Stimulated activated CD4-positive, alpha-beta T cell treated with anti-CD3 and anti-CD28 coated beads, Interleukin-4, amount 100 ng/mL, for 1 hour (primary cell): ENCODE results near the gene FPGS.
A peak's percentile ranks its signal among the peaks of the same experiment; 100 is the strongest.
"Not testable (repeated sequence)": the region's sequence is repeated elsewhere in the genome, so short reads cannot be mapped to it uniquely, and the experiment has no call there.

Source experiments
- DNase-seq: peaks from one replicate; pipeline ENCODE4 v3.0.0-alpha.2; 2020

Gene FPGS

DNA sequence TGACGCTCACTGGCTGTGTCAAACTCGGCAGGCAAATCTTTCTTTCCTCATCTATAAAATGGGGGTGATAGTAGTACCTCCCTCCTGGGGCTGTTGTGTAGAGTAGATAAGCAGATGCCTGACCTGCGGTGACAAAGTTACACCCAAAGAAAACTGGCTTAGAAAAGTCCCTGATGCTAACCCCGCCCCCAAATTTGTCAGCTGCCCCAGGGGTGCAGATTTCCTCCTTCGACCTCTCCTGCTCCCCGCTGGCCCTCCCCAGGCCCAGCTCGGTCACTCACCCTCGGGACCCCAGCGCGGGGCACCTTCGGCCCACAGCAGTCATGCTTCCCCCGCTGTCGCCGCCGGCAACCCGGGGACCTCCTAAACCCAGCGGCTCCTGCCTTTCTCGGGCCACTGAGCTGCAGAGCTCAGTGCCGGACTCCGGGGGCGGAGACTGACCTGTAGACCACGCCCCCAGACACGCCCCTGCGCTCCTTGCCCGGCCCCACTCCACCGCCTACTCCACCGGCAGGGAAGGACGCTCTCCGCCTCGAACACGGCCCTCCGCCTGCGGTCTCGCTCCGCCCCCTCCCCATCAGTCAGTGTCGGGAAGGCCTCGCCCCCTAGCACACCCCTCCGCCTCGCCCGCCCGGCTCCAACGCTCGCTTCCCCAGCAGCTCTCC is 31.6 kb upstream of the FPGS start:
- DNase-seq = peak; percentile 95

- no peak for DNase-seq
Measured at GRCh38 chr9:127771570-127772189, 31.0 kb upstream of the FPGS start.

- DNase-seq = no peak
Measured at GRCh38 chr9:127772603-127773002, 30.1 kb upstream of the FPGS start.

GRCh38 chr9:127773272-127773671 is 29.4 kb upstream of the FPGS start:
- no peak for DNase-seq

- DNase-seq = no peak
Measured at GRCh38 chr9:127773981-127774380, 28.7 kb upstream of the FPGS start.

DNA sequence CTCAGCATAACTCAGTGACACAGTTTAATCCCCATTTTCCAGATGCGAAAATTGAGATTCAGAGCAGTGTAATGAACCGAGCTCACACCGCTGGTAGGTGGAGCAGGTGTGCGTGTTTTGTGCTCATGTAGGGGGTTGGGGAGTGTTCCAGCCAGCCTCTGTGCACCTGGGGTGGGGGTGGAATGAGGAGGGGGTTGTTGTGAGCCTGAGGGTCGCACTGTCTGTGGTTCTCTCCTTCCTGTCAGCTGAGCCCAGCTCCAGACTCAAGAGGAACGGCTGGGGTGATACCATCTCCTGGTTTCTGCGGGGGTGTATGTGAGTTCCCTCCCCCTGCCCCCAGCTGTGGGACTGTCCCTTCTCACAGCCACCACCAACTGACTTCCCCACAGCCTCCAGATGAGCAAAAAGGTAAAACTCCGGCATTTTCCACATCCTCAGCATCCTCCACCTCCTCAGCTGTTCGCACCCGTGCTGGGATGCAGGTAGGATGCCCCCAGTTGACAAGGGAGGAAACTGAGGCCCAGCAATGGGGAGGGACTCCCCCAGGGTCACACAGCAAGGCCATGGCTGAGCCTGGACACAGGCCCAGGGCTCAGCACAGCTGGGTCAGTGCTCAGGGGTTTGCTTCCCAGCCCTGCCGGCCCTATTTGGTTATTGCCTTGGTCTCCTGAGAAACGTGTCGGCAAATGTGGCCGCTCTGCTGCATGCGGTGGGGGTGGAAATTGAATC is 26.3 kb upstream of the FPGS start:
- DNase-seq = peak; percentile 70

DNA sequence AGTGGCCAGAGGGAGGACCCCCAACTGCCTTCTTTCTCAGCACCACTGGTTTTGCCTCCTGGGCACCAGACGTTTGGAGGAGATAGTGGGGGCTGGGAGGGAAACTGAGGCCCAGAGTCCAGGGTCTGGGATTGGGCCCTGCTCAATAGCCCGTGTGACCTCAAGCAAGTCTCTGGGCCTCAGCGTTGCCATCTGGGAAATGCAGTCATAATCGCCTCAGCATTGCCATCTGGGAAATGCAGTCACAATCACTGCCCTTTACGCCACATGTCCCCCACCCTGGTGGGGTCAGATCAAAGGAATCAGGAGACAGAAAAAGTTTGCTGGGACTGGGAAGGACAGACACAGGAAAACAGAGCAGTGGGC is 25.8 kb upstream of the FPGS start:
- DNase-seq = no peak

DNA sequence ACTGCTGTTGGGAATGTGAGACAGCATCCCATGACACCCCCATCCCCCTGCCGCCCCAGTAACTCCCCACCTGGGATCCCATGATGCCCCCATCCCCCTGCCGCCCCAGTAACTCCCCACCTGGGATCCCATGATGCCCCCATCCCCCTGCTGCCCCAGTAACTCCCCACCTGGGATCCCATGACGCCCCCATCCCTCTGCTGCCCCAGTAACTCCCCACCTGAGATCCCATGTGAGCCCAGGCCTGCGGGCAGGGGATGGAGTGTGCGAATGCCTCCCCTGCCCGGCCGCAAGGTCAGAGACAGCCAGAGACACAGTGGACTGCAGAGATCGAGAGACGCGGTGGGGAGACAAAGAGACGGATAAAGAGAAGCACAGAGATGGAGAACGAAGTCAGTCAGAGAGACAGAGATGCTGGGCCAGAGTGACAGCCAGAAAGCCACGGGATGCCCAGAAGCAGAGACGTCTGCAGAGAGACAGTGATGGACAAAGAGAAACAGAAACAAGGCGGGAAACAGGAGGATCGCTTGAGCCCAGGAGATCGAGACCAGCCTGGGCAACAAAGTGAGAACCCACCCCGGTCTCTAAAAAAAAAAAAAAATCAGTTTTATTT is 25.2 kb upstream of the FPGS start:
- DNase-seq = no peak

DNA sequence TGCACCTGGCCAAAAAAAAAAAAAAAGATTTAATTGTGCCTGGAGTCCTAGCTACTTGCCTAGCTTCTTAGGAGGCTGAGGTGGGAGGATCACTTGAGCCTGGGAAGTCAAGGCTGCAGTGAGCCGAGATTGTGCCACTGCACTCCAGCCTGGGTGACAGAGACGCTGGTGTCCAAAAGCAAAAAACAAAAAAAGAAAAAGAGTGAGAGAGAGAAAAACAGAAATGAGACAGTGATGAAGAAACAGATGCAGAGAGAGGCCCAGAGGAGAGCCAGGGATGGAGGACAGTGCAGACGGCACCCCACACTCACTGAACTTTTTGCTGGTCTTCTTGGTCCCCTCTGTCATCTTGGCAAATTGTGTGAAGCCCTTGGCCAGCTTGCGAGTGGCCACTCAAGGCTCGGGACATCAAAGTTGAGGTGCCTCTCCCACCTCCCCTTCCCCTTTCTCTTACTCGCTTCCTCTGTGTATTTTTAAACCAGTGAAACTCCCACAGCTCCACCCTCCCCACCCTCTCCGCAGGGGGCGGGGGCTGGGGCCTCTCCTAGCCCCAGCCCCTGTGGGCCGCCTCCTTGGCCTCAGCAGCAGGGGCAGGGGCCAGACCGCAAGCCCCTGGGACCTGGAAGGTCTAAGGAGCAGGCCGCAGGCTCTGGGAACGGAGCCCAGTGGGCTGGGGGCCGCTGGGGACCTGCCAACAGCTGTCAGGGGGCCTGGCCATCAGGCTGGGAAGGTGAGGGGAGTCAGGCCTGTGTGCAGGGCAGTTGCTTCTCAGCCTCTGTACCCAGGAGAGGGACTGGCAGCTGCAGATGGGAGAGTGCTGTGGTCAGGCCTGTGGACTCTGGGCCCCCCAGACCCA is 24.2 kb upstream of the FPGS start, which contains the start of gene SH2D3C:
TSS of gene SH2D3C (minus strand) at position 387 of the 856 bp plus-strand sequence. CDS start at position 348, 39 bp downstream.
- DNase-seq = peak; percentile 60

DNA sequence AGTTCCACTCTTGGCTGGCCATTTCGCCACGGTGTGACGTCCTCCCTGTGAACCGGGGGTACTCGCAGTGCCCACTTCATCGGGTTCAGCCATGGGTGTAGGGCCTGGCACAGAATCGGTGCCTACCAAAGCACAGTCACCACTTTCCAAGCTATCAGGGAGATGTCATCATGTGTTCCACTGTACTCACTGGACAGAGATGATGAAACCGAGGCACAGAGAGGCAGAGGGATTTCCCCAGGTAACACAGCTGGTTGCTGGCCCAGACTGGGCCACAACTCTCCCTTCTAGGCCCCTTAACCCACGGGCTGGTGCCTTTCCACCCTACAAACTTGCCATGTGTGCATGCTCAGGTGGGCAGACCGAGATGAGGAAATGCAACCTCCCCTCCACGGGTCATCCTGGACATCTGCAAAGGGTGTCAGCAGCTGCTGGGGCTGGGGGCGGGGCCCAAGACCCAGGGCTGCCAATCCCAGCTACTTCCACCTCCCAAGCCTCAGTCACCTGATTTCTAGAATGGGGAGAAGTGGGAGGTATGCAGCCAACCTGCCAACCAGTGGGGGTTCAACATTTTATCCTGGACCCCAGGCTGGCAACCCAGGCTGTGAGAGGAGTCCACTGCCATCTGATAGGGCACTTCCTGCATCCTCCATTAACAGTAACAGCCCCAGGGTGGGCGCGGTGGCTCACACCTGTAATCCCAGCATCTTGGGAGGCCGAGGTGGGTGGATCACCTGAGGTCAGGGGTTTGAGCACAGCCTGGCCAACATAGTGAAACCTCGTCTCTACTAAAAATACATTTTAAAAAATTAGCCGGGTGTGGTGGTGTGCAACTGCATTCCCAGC is 23.3 kb upstream of the FPGS start:
- peak; percentile 43 for DNase-seq

DNA sequence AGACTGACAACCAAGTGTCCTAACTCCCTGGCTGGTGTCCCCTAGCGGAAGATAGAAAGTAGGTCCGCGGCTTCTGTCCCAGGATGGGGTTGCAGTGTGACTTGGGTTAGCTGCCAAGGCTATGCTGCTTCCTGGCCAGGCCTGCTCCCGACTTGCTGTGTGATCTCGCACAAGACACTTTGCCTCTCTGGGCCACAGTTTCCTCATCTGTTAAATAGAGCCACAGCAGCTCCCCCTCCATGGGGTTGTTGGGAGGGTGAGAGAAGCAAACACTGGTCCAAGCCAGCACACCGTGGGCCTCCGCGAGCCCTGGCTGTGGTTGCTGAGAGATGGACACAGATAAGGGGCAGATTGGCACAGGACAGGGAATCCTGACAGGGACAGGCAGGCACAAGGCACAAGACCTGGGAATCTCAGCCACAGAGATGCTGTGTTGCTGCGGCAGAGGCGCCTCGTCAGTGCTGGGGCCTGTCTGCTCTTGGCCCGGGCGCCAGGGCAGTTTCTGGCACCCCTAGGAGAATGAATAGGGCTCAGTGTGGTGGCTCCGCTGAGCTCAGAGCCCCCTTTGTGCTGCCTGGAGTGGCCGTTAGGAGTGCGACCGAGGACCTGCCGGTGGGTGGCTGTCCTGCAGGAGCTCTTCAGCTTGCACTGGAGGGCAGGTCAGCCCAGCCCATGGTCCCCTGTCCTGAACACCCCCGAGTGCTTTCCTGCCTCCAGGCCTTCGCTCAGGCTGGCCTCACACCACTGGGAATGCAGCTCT is 22.4 kb upstream of the FPGS start:
- DNase-seq = no peak

- not testable (repeated sequence) for DNase-seq
Measured at GRCh38 chr9:127780909-127781308, 21.8 kb upstream of the FPGS start.

GRCh38 chr9:127781806-127782205 is 20.9 kb upstream of the FPGS start:
- no peak for DNase-seq

GRCh38 chr9:127783111-127784008 is 19.3 kb upstream of the FPGS start:
- DNase-seq = peak; percentile 51

DNA sequence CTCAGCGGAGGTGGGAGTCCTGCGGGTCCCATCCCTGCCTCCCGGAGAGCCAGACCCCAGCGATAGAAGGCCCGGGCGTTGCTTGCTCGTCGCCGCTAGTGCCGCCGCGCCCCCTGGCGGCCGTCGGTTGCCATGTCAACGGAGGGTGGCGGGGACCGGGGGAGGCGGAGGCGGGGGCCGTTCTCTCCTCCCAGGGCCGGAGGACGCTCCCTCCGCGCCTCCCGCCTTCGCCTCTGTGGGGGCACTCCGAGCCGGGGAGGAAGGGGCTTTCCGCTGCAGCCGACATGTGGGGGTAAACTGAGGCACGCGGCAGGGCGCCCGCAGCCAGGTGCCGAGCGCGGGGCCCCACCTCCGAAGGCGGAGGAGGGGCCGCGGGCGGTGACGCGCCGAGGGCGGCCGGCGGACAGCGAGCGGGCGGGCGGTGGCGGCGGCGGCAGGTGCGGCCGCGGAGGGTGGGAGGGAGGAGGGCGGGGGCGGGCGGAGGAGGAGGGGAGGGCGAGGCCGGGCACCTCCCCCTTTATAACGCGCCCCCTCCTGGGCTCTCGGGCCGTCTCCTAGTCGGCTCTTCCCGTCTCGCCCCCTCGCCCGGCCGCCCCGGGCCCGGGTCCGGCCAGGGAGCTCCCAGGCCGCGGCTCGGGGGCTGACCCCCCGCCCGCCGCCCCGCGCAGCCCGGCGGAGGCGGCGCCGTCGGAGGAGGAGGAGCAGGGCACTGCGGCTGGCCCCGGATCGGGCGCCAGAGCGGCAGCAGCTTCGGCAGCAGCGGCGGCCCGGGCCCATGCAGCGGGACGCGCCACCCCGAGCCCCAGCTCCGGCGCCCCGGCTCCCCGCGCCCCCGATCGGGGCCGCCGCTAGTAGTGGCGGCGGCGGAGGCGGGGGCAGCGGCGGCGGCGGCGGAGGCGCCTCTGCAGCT is 17.4 kb upstream of the FPGS start:
- DNase-seq = peak; percentile 85

DNA sequence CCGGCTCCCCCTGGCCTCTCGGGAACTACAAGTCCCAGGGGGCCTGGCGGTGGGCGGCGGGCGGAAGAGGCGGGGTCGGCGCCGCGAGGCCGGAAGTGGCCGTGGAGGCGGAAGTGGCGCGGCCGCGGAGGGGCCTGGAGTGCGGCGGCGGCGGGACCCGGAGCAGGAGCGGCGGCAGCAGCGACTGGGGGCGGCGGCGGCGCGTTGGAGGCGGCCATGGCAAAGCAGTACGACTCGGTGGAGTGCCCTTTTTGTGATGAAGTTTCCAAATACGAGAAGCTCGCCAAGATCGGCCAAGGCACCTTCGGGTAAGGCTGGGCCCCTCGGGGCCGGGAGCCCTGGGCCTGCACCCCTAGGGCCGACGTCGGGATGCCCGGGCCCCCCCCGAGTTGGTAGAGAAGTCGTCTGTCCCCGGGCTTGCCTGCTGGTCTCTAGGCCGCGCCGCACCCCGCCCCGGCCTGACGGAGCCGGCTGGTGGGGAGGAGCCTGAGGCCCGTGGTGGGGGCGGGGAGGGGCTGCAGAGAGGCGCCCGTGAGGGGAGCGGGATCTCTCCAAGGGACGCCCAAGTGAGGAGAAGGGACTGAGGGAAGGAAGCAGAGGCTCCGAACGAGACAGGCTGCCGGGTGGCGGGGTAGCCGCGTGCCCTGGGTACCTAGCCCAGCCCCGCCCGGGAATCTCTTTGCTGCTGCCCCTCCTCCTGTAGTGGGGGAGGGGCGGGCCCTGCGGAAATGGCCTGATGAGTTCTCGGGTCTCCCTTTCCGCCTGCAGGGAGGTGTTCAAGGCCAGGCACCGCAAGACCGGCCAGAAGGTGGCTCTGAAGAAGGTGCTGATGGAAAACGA is 16.5 kb upstream of the FPGS start, which contains the start of gene CDK9:
TSS of gene CDK9 (plus strand) at position 102 of the 840 bp plus-strand sequence. CDS start at position 217, 115 bp downstream.
- peak; percentile 93 for DNase-seq

GRCh38 chr9:127786773-127787104 is 15.9 kb upstream of the FPGS start:
- DNase-seq = no peak
